K562 (cell line): ENCODE results near the gene CERS2. TPM values are rescaled to one million over a fixed set of nuclear protein-coding genes. Genes with fewer than 3 reads are reported as not detected.

Experiments
- CHD2 ChIP-seq: IDR thresholded peaks from 2 replicates; pipeline ENCODE4 v1.6.1; 2011; ENCODE audit warnings: low read depth, low read length
- CREB3 ChIP-seq: fragments of 450-650 bp; conservative IDR thresholded peaks from 2 replicates; pipeline ENCODE4 v1.6.1; 2016; ENCODE audit warnings: missing genetic modification characterization, low read depth, mild to moderate bottlenecking, missing compliant biosample characterization, moderate library complexity
- DACH1 ChIP-seq: fragments of 450-650 bp; IDR thresholded peaks from 2 replicates; pipeline ENCODE4 v1.6.1; 2018; ENCODE audit not compliant: partially characterized antibody
- DMBX1 ChIP-seq: fragments of 250-450 bp; sonication (Bioruptor Pico); IDR thresholded peaks from 2 replicates; pipeline ENCODE4 v1.8.0; 2022; ENCODE audit warnings: inconsistent platforms, mild to moderate bottlenecking, moderate library complexity, borderline replicate concordance
- E2F6 ChIP-seq, 2 experiments: IDR thresholded peaks; 2 replicates each; pipeline ENCODE4 v1.6.1; 2011; ENCODE audit warnings: borderline replicate concordance in 1 of 2, control low read depth in 1 of 2, low read depth in 1 of 2, low read length in 1 of 2, mild to moderate bottlenecking in 1 of 2, mixed read lengths in 1 of 2, moderate library complexity in 1 of 2; ENCODE audit not compliant: insufficient read depth in 1 of 2, insufficient read length in 1 of 2, poor library complexity in 1 of 2, severe bottlenecking in 1 of 2; ENCODE audit errors: extremely low read depth in 1 of 2
- ELK3 ChIP-seq: fragments of 450-650 bp; formaldehyde crosslinking; IDR thresholded peaks from 2 replicates; pipeline ENCODE4 v1.4.0; 2020; ENCODE audit warnings: mild to moderate bottlenecking
- ETV6 ChIP-seq, 3 experiments: fragments of 150-350 bp in 1 of 3; sonication (generic) in 1 of 3; formaldehyde crosslinking in 1 of 3; IDR thresholded peaks; 2 replicates each; pipeline versions ENCODE4 v1.6.1 to v1.8.0; 2014 to 2022; ENCODE audit warnings: borderline replicate concordance in 2 of 3, low read depth in 2 of 3, antibody characterized with exemption in 1 of 3, low read length in 1 of 3, mild to moderate bottlenecking in 1 of 3, missing genetic modification reagents in 1 of 3
- KHSRP ChIP-seq: fragments of 450-650 bp; IDR thresholded peaks from 2 replicates; pipeline ENCODE4 v1.6.1; 2017
- MYBL2 ChIP-seq, 2 experiments: fragments of 450-650 bp in 1 of 2; sonication (generic) in 1 of 2; formaldehyde crosslinking in 1 of 2; IDR thresholded peaks; 2 replicates each; pipeline versions ENCODE4 v1.6.1 to v1.8.1; 2017 to 2022; ENCODE audit warnings: borderline replicate concordance in 1 of 2, inconsistent platforms in 1 of 2, low read depth in 1 of 2, mild to moderate bottlenecking in 1 of 2, missing genetic modification reagents in 1 of 2, moderate library complexity in 1 of 2
- POLR3A ChIP-seq: IDR thresholded peaks from 2 replicates; pipeline ENCODE4 v1.6.1; 2011; ENCODE audit warnings: borderline replicate concordance, mild to moderate bottlenecking, moderate library complexity; ENCODE audit not compliant: insufficient read length, insufficient read depth; ENCODE audit errors: extremely low read depth
- RBFOX2 ChIP-seq: fragments of 200-400 bp; formaldehyde crosslinking; IDR thresholded peaks from 2 replicates; pipeline ENCODE4 v1.6.1; 2017; ENCODE audit warnings: low read depth, mild to moderate bottlenecking, low read length, moderate library complexity
- RBM22 ChIP-seq: fragments of 200-400 bp; formaldehyde crosslinking; IDR thresholded peaks from 2 replicates; pipeline ENCODE4 v1.6.1; 2018; ENCODE audit warnings: low read length, low read depth; ENCODE audit not compliant: poor library complexity, severe bottlenecking
- SAFB2 ChIP-seq: fragments of 200-400 bp; formaldehyde crosslinking; IDR thresholded peaks from 2 replicates; pipeline ENCODE4 v1.6.1; 2018; ENCODE audit warnings: borderline replicate concordance, low read length, low read depth, moderate library complexity; ENCODE audit not compliant: severe bottlenecking
- SRF ChIP-seq, 2 experiments: fragments of 250-450, 450-650 bp in 1 of 2; sonication (Bioruptor Pico) in 1 of 2; sonication (generic) in 1 of 2; formaldehyde crosslinking; IDR thresholded peaks; 2 replicates each; pipeline versions ENCODE4 v1.5.0 to v1.5.1; 2020 to 2022; ENCODE audit warnings: mild to moderate bottlenecking in 1 of 2, missing genetic modification reagents in 1 of 2
- TAF9B ChIP-seq: fragments of 450-650 bp; IDR thresholded peaks from 2 replicates; pipeline ENCODE4 v1.6.1; 2018; ENCODE audit warnings: mild to moderate bottlenecking; ENCODE audit not compliant: partially characterized antibody
- TRIM24 ChIP-seq, 2 experiments: fragments of 450-650 bp; IDR thresholded peaks; 2 replicates each; pipeline ENCODE4 v1.6.1; 2016
- ZBED1 ChIP-seq: IDR thresholded peaks from 2 replicates; pipeline ENCODE4 v1.6.1; 2014
- ZBTB34 ChIP-seq: fragments of 250-450 bp; sonication (Bioruptor Pico); IDR thresholded peaks from 2 replicates; pipeline ENCODE4 v1.8.0; 2021; ENCODE audit warnings: mild to moderate bottlenecking, moderate library complexity
- ZNF175 ChIP-seq: fragments of 200-800 bp; sonication (Bioruptor generic); IDR thresholded peaks from 2 replicates; pipeline ENCODE4 v1.6.1; 2016; ENCODE audit warnings: low read depth, mild to moderate bottlenecking, missing genetic modification characterization, missing compliant biosample characterization
- ZNF3 ChIP-seq: fragments of 250-450 bp; sonication (Bioruptor Pico); IDR thresholded peaks from 2 replicates; pipeline ENCODE4 v1.5.0; 2021; ENCODE audit warnings: mild to moderate bottlenecking, moderate library complexity
- ZNF316 ChIP-seq: fragments of 450-650 bp; IDR thresholded peaks from 2 replicates; pipeline ENCODE4 v1.6.1; 2016
- ZNF583 ChIP-seq: fragments of 250-450 bp; sonication (Bioruptor Pico); IDR thresholded peaks from 2 replicates; pipeline ENCODE4 v1.4.0; 2020
- polyA plus RNA-seq, 8 experiments: library from polyadenylated mRNA; depleted of rRNA in 4 of 8; stranded (reverse) in 5 of 8; unstranded in 3 of 8; fragments of >200 nt; fragmentation: Nextera tagmentation in 2 of 8; fragmentation: Illumina TruSeq in 1 of 8; extraction: Ambion mirVana in 2 of 8; extraction: Trizol in 1 of 8; gene quantifications; 2 replicates each; pipeline versions ENCODE4 v1.2.1 to v1.2.3, GENCODE V29; 2011 to 2014; ENCODE audit warnings: inconsistent platforms in 1 of 8, missing spikeins in 1 of 8
- total RNA-seq, 7 experiments: library from RNA; depleted of rRNA in 6 of 7; stranded (reverse); fragments of >200 nt in 6 of 7; fragmentation: Illumina TruSeq in 2 of 7; extraction: Trizol in 2 of 7; gene quantifications; 2 replicates each; pipeline versions ENCODE4 v1.2.1 to v1.2.3, GENCODE V29; 2011 to 2021; ENCODE audit warnings: low replicate concordance in 1 of 7

The CERS2 gene
- total and polyA plus RNA-seq, 9 of the 15 experiments (the other 6 are each of a cell fraction or from before 2014, with no cell fraction given), result 23.4 to 295 (median 132) TPM

- TF ChIP-seq ETV6 (IDR thresholded peaks at IDR 0.05; ENCODE audit: borderline replicate concordance in 1 of 2, low read depth in 2 of 2, low read length in 1 of 2) (no peak; a peak in 1 of 4 replicates), ETV6 (CRISPR knock-in tag; IDR thresholded peaks at IDR 0.05; ENCODE audit: borderline replicate concordance) (no peak), ZNF175 (CRISPR knock-in tag) (peak; percentile 70), ZNF583 (no peak), RBM22 (no peak), E2F6 (IDR thresholded peaks at IDR 0.05; ENCODE audit: borderline replicate concordance in 1 of 2, extremely low read depth in 1 of 2, insufficient read depth in 1 of 2, insufficient read length in 1 of 2, low read depth in 1 of 2, low read length in 1 of 2, poor library complexity in 1 of 2, severe bottlenecking in 1 of 2) (peak in 1 of 2 experiments; percentile 48), SAFB2 (no peak), SRF (CRISPR knock-in tag; IDR thresholded peaks at IDR 0.05) (0 out of 4 replicates have a peak, but pooled peaks of 1 of the 2 experiments have one; percentile 34), ZNF316 (peak; percentile 94), TAF9B (peak; percentile 80), DMBX1 (peak; percentile 70; the same call in 1 of the 2 replicates), ZBTB34 (no peak), CHD2 (no peak), ZBED1 (no peak), POLR3A (no peak), ELK3 (CRISPR knock-in tag) (no peak), TRIM24 (IDR thresholded peaks at IDR 0.05) (peak in 1 of 2 experiments; percentile 44; a peak in 1 of 4 replicates), ZNF3 (CRISPR knock-in tag) (no peak), MYBL2 (IDR thresholded peaks at IDR 0.05; ENCODE audit: low read depth) (no peak), MYBL2 (CRISPR knock-in tag; IDR thresholded peaks at IDR 0.05; ENCODE audit: borderline replicate concordance) (no peak), CREB3 (tag) (peak; percentile 82), KHSRP (no peak), DACH1 (peak; percentile 82), RBFOX2 (peak; percentile 63)
These were observed 24.5 kb upstream of the CERS2 start (continued) for GRCh38 chr1:150999051-150999674.
